Bronchial epithelial cell (primary cell): ENCODE results near the gene LELP1. TPM values are rescaled to one million over a fixed set of nuclear protein-coding genes. Genes with fewer than 3 reads are reported as not detected.

Experiments used
- DNase-seq: peaks from one replicate; pipeline ENCODE4 v3.0.0-alpha.2; 2010; ENCODE audit warnings: low read depth
- FAIRE-seq: peaks from 2 replicates; lab custom pipeline; 2011; peaks lifted over from hg19 to GRCh38; lab: Jason Lieb, UNC
- H3K27me3 ChIP-seq: 2 replicates; pipeline ENCODE4 v1.5.1; 2011; ENCODE audit warnings: low read length; ENCODE audit not compliant: control insufficient read depth, insufficient read depth
- H3K36me3 ChIP-seq: 2 replicates; pipeline ENCODE4 v1.5.1; 2011; ENCODE audit warnings: low read length; ENCODE audit not compliant: control insufficient read depth, insufficient read depth
- H3K4me3 ChIP-seq: 2 replicates; pipeline ENCODE4 v1.5.1; 2011; ENCODE audit warnings: mild to moderate bottlenecking, low read depth, low read length, control low read depth
- total RNA-seq: library from RNA; depleted of rRNA; stranded (reverse); fragments of >200 nt; gene quantifications from 2 replicates; pipeline ENCODE4 v1.2.1, GENCODE V29; 2014
- TF ChIP-seq, protein P1 (sequence below): IDR thresholded peaks from 2 replicates; pipeline ENCODE4 v1.5.1; 2011; ENCODE audit warnings: mild to moderate bottlenecking, moderate library complexity, low read length, control low read depth, inconsistent platforms; ENCODE audit not compliant: insufficient read depth, severe bottlenecking

LELP1 gene
- total RNA-seq, 1 donor from 2014 or later, result not detected

DNA sequence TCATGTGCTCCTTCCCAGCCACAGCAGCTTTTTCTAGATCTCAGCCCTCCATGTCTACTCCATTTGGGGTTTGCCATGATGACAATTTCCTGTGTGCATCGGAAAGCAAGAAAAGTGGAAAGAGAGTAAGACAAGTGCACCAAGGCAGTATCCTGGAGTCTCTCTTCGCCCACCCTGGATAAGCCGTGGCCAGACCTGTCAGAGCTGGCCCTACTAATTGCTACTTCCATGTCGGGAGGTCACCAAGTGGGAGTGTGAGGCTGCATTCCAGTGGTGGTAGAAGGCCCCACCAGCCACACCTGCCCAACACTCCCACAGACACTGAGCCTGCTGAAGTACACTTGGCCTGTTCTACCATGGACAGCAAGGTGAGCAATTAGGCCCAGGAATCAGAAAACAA, 42.2 kb downstream of the LELP1 start:
- H3K36me3 ChIP-seq, result no peaks in the 10 kb centered on the region

DNA sequence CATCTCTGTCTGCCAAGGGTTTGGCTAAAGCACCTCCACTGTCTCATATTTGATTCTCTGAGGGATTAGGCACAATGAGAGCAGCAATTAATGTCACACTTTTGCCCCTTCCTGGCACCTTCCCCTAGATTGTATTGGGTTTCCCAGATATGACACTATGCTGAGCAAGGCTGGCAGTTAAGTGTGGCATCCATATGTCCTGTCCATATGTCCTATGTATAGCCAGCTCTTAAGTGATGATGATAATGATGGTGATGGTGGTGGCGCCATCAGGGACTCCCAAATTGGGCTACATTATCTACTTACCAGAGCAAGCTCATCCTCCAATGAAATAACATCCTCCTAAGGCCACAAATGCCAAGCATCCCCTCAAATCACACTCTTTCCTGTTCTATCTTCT, 42.8 kb downstream of the LELP1 start:
- FAIRE-seq, result no peak
- no peak for DNase-seq
- TF ChIP-seq, protein P1, sequence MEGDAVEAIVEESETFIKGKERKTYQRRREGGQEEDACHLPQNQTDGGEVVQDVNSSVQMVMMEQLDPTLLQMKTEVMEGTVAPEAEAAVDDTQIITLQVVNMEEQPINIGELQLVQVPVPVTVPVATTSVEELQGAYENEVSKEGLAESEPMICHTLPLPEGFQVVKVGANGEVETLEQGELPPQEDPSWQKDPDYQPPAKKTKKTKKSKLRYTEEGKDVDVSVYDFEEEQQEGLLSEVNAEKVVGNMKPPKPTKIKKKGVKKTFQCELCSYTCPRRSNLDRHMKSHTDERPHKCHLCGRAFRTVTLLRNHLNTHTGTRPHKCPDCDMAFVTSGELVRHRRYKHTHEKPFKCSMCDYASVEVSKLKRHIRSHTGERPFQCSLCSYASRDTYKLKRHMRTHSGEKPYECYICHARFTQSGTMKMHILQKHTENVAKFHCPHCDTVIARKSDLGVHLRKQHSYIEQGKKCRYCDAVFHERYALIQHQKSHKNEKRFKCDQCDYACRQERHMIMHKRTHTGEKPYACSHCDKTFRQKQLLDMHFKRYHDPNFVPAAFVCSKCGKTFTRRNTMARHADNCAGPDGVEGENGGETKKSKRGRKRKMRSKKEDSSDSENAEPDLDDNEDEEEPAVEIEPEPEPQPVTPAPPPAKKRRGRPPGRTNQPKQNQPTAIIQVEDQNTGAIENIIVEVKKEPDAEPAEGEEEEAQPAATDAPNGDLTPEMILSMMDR, result no peak
- peaks cover 5% of the 10 kb centered on the region for H3K27me3 ChIP-seq
- no peaks in the 10 kb centered on the region for H3K36me3 ChIP-seq
- no peak overlapping the region for H3K4me3 ChIP-seq

More for the DNA sequence above, 42.2 kb downstream of the LELP1 start:
- Histone ChIP-seq H3K27me3 (peaks cover 5% of the 10 kb centered on the region), H3K4me3 (no peak overlapping the region)
- FAIRE-seq, result no peak
- TF ChIP-seq, protein P1, result no peak
- no peak for DNase-seq

DNA sequence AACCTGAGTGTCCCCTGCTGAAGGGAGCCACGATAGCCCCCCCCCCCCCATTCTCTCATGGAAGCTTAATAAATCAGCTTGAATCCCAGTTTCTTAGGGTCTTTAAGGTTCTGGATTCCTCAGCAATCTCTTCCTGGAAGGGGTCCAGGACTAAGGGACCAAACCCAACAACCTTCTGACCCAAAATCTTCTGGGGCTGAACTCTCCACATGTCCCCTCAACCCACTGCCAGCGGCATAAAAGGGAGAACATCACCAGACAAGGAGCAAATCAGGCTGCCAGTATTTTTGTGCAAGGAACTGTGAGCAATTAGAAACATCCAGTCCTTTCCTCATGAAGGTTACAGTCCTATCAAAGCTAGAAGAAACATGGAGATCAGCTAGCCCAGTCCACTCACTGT, 43.6 kb downstream of the LELP1 start:
- no peak for DNase-seq
- H3K4me3 ChIP-seq, result no peak overlapping the region
- TF ChIP-seq, protein P1, result no peak
- FAIRE-seq, result no peak
- no peaks in the 10 kb centered on the region for H3K36me3 ChIP-seq
- peaks cover 5% of the 10 kb centered on the region for H3K27me3 ChIP-seq

DNA sequence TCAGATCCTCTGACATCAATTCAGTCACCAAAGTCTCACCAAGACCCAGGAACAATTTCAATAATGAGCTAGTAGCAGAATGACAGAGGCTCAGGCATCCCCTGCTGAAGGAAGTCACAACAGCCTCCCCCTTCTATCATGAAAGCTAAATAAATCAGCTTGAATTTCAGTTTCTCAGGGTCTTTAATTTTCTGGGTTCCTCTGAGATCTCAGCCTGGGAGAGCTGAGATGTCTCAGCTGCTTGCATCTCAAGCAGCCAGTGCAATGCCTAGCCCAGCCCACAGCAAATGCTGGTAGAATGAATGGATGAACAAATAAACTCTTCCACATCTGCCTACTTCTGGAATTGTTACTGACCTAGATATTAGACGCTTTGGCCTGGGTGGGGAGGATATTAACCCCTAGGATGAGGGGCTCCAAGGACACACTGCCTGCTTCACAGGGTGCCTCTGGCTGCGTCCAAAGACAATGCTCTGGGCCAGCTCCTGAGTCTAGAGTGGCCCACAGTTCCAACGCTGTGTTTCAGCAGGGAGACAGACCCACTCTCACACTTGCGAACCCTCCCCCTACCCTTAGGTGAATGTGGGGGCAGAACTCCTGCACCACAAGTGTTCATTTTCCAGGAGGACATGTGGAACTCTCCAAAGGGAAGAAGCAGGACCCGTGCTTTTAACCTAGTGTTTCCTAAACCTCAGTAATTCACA, 45.1 kb downstream of the LELP1 start:
- no peaks in the 10 kb centered on the region for H3K36me3 ChIP-seq
- DNase-seq, result no peak
- FAIRE-seq, result no peak
- TF ChIP-seq, protein P1, result no peak
- no peak overlapping the region for H3K4me3 ChIP-seq
- peaks cover 5% of the 10 kb centered on the region for H3K27me3 ChIP-seq

DNA sequence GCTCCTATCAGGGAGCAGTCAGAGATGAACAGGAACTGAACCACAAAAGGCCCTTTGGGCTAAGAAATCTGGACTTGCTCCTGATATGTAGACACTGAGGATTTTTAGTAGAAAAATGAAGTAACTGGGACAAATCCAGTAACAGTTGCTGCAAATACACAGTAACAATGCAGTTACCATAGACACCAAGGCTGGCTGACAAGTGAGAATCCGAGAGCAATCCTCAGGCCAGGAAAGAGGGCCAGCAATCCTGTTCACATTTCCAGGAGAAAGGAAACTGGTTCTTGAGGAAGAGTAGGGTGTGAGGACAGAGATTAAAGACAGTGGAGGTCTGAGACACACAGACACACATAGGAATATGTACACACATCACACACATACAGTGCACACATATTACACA, 46.9 kb downstream of the LELP1 start:
- FAIRE-seq (no peak), DNase-seq (no peak)
- TF ChIP-seq, protein P1, result no peak
- peaks cover 5% of the 10 kb centered on the region for H3K27me3 ChIP-seq
- no peaks in the 10 kb centered on the region for H3K36me3 ChIP-seq
- H3K4me3 ChIP-seq, result no peak overlapping the region

DNA sequence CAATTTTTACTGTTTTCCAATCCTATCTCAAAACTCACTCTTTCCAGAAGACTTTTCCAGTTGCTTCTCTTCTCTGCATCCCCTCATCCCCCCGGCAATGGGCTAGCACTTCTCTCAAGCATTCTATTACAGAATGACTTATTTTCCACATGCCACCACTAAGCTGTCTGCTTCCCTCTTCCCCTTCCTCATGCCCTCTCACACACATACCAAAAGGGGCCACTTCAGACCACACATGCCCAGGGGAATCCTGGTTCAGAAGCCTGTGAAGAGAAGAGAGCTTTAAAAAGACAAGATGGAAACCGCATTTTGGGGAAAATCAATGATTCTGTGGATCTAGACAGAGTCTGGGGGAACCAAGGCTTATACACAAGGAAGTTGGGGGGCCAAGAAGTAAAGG, 47.9 kb downstream of the LELP1 start:
- Histone ChIP-seq H3K27me3 (peaks cover 5% of the 10 kb centered on the region), H3K36me3 (no peaks in the 10 kb centered on the region), H3K4me3 (no peak overlapping the region)
- FAIRE-seq, result no peak
- TF ChIP-seq, protein P1, result no peak
- DNase-seq, result no peak
